ENCODE data around the gene AGBL1.

GRCh38 chr15:86677278-86677677, 597.6 kb downstream of the AGBL1 start:
- TF ChIP-seq CTCF (IDR thresholded peaks at IDR 0.05) (no peak), POLR2A (IDR thresholded peaks at IDR 0.05) (no peak), EP300 (IDR thresholded peaks at IDR 0.05; ENCODE audit: low read depth) (no peak)

Measured in transverse colon (tissue), 3 donors.